ENCODE results near the gene TUB.

Gene TUB

GRCh38 chr11:8043756-8044155 lies 37.3 kb upstream of the TUB start:
- DNase-seq: no peak

DNA sequence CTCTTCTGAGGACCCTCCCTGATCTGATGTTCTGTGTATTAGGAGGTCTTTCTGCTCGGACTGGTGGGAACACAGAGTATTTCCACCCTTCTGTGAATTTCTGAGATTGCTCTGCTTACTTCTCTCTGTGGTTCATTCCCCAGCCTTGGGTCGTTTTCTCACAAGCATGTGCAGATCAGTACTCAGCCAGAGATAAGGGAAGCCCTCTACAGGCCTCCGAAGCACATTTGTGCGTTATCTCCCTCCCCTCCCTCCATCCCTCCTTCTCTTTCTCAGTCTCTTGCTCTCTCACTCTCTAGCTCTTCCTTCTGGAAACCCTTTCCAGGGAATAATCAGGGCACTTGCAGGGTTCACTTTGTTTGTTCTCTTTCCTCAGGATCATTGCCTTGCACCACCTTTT lies 35.2 kb upstream of the TUB start:
- no peak for DNase-seq

- no peak for DNase-seq
Measured at GRCh38 chr11:8047382-8047781, 33.6 kb upstream of the TUB start.

GRCh38 chr11:8049084-8049483 lies 31.9 kb upstream of the TUB start:
- DNase-seq: no peak

DNA sequence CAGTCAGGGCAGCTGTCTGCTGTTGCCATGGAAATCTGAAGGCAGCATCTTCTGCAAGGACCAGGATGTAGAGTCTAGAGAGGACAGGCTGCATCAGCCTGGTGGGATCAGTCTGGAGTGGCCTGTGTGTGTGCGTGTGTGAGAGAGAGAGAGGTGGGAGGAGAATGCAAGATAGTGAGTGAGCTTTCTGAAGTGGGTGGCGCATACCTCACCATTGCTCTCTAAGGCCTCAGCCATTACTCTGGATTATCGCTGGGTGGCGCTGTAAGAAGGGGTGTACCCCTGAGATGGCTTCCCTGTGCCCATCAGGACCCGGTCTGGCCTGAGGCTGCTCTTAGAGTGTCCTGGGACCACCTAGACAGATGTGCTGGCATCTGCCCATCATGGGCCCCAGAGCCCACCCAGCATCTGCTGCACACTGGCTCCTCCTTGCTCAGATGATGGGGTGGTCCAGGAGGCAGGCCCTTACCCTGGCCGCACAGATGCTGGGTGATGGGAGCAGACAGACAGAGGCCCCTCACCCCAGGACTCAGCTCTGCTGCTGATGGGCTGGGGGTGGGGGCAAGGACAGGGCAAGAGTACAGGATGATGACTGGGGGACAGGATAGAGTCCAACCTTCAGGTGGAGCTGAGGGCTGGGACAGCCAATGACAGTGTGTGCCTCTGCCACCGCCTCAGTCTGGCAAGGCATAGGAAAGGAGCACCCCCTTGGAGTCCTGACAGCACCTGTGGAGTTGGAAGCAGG lies 25.7 kb upstream of the TUB start:
- peak in 3 of 56 donors; percentile 28 to 51 (median 40) for DNase-seq

DNA sequence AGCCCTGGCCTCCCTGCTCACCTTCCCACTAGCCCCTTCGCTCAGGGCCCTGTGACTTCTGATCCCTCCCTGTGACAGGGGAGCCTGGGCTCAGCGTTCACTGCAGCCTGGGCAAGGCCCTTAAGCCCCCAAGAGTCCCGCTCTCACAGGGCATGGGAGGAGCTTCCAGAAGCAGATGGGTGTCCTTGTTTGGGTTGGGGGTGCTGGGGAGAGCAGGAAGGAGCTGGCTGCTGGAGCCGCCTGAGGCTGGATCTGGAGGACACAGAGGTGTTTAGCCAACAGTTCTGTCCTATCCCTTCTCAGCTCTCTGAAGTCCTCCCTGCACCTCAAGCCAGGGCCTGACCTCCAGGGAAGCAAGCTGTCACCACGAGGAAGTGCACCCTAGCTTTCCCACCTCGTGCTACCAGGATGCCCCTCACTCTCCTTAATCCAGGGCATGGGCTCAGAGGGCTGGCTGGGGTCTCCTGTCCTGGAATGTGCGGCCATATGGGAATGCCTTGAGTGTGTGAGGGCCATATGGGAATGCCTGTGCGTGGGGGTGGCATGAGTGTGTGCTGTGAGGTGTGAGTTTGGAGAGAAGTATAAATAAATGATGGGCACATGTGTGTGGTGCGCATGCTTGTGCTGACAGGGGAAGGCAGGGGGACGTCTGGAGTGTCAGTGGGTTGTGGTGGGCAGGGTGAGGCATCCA lies 25.0 kb upstream of the TUB start:
- peak in 1 of 56 donors; percentile 44 for DNase-seq

GRCh38 chr11:8056810-8057463 lies 24.1 kb upstream of the TUB start:
- DNase-seq: no peak

DNA sequence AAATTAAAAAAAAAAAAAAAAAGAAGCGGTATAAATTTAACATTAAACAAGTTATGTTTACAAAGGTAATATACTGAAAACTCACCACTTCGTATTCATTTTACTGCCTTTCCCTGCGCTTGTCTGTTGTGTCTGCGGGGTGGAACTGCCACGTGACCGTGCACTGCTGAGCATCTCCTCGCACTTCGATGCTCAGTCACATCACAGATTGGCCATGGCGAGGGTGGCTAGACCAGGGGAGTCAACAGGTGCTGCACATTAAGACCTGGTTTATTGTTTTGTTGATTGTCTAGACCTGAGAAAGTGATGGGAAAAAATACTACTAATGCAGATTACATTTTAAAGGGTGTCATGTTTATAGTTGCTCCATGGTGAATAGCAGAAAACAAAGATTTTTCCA lies 22.8 kb upstream of the TUB start:
- DNase-seq: no peak

GRCh38 chr11:8059030-8059429 lies 22.0 kb upstream of the TUB start:
- DNase-seq: no peak

DNA sequence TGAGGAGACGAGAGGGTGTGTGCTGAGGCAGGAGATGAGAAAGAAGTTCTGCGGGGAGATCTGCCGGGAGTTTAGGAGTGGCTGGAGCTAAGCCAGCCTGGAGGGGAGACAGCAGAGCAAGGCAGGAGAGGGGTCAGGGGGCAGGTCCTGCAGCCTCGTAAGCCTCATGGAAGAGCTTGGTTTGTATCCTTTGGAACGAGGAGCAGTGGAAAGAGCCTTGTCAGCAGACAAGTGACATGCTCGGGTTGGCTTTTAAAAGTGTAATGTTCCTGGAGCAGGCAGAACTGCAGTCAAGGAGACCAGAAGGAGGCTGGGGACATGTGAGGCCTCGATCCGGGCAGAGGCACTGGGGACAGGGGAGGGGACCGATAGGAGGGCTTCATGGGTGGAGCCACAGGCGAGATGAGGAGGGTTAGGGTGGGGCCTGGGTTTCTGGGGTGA lies 21.4 kb upstream of the TUB start:
- no peak for DNase-seq

DNA sequence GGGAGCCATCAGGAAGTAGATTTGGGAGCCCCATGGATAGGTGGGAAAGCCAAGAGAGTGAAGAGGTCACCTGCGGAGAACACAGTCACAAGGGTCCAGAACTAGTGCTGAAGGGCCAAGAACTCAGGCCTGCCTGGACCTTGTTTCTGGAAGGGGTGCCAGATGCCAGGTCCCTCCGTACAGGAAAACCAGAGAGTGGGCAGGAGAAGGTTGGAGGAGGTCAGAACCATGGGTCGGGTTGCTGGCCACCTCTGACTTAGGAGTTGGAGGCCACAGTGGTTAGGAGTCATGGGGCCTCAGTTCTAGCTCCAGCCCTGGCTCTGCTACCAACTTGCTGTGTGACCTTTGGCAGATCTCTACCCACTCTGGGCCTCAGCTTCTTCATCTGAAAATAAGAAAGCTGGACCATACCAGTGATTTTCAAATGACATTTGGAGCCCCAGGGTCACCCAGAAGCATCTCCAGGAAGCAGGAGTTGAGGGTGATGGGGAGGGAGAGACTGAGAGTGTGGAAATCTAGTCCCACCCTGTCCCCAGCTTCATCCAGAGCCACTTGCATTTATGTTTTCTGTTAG lies 20.8 kb upstream of the TUB start:
- DNase-seq: no peak

GRCh38 chr11:8060801-8061554 lies 20.0 kb upstream of the TUB start:
- peak in 3 of 56 donors; percentile 38 to 62 (median 60) for DNase-seq

GRCh38 chr11:8061555-8062428 lies 19.2 kb upstream of the TUB start:
- no peak for DNase-seq

GRCh38 chr11:8062781-8063257 lies 18.2 kb upstream of the TUB start:
- DNase-seq: no peak

DNA sequence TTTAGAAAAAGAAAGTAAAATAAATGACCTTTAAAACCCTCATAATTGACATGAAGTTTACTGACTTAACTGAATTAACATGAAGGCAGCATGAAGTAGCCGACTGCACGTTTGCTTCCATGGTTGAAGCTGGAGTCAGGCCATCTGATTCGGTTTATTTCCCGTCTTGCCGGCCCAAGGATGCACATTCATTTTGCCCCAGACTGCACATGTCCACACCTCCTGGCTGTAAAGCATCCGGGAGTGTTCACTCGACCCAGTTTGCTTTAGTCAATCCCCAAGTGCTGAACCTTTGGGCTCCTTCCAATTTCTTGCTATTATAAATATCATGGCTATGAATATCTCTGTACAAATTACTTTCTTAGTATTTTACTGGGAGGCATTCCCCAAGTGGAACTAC lies 17.7 kb upstream of the TUB start:
- no peak for DNase-seq

GRCh38 chr11:8065031-8065430 lies 16.0 kb upstream of the TUB start:
- DNase-seq: no peak

GRCh38 chr11:8066036-8066910 lies 14.7 kb upstream of the TUB start:
- no peak for DNase-seq

- no peak for DNase-seq
Measured at GRCh38 chr11:8066911-8067455, 14.0 kb upstream of the TUB start.

DNA sequence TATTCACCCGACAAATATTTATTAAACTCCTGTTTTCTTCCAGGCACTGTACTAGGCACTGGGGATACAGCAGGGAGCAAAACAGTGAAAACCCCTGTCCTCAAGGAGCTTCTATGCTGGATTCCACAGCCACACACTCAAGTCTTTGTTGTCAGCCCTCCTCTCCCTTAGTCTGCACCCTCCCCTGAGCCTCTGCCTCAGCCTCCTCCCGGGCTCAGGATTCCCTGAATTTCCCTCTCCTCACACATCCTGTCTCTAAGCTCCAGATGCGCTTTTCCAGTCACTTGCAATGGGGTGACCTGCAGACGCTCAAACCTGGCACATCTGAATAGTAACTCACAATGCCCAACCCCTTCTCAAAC lies 13.5 kb upstream of the TUB start:
- DNase-seq: no peak

All from amygdala (tissue), 56 donors.